Activated CD8-positive, alpha-beta memory T cell treated with anti-CD3 and anti-CD28 coated beads for 4 hours (primary cell): Measurements from ENCODE around the gene DYNLT4.
A peak's percentile ranks its signal among the peaks of the same experiment; 100 is the strongest.
"Not testable (repeated sequence)": the region's sequence is repeated elsewhere in the genome, so short reads cannot be mapped to it uniquely, and the experiment has no call there.

Experiments
- DNase-seq, 2 donors: peaks; one replicate each; pipeline ENCODE4 v3.0.0-alpha.2; 2020; ENCODE audit warnings: low read depth in 2 of 2

The DYNLT4 gene

DNA sequence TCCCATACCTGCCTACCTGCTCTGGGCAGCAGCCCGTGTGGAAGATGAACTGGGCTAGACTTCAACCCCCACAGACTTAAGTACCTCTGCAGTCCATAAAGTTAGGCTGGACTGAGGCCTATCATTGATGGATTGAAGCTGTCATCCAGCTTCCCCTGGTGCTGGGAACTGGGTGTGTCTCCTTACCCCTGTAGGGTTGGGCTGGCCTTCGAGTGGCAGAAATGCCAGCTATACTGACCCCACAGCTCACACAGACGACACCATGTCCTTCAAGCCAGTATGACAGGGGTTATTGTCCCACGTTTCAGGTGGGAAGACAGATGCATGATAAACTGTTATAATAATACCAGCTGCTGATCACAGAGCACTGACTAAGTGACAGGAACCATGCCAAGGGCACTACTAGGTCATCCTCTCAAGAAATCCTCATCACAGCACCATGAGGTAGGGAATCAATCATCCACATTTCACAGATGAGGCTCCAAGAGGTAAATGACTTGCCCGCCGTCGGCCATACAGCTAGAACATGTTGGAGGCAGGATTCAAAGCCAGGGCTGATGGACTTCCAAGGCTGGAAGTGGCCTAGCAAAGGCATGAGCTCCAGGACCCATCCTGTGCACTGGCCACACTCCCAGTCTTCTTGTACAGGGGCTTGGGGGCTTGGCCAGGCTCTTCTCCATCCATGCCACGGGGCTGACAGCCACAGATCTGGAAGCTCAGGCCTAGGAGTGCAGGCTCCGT lies 18.9 kb downstream of the DYNLT4 start, which contains the start of gene BEST4:
TSS of gene BEST4 (minus strand) at position 51 of the 741 bp plus-strand sequence. CDS start 465 bp downstream, outside the sequence.
- no peak for DNase-seq

GRCh38 chr1:44787506-44787905 lies 19.6 kb downstream of the DYNLT4 start:
- DNase-seq, result no peak

DNA sequence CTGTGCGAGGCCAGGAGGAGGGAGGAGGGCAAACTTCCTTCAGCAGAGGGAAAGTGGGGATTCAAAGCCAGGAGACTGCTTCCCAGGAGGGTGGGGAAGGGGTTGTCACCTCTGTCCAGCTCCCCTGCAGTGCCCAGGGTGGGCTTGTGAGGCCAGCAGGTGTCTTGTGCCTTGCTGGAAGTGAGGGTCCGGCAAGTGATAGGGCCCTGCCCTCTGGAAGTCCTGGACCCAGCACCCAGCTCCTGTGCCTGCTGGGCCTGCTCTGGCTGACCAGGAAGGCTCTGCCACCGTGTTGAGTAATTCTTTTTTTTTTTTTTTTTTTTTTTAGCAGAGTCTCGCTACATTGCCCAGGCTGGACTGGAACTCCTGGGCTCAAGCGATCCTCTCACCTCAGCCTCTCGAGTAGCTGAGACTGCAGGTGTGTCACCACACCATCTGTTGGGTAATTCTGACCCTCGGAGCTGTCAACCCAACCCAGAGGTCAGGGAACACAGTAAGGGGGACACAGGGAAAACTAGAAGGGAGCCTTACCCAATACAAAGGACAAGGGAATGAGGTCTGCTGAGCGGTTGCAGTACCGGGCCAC lies 20.2 kb downstream of the DYNLT4 start:
- DNase-seq, result no peak

- DNase-seq, result peak; percentile 59 to 61
These were observed 20.9 kb downstream of the DYNLT4 start for GRCh38 chr1:44786138-44786840.

GRCh38 chr1:44785501-44786137 lies 21.5 kb downstream of the DYNLT4 start:
- no peak for DNase-seq

GRCh38 chr1:44785029-44785380 lies 22.1 kb downstream of the DYNLT4 start:
- no peak for DNase-seq

DNA sequence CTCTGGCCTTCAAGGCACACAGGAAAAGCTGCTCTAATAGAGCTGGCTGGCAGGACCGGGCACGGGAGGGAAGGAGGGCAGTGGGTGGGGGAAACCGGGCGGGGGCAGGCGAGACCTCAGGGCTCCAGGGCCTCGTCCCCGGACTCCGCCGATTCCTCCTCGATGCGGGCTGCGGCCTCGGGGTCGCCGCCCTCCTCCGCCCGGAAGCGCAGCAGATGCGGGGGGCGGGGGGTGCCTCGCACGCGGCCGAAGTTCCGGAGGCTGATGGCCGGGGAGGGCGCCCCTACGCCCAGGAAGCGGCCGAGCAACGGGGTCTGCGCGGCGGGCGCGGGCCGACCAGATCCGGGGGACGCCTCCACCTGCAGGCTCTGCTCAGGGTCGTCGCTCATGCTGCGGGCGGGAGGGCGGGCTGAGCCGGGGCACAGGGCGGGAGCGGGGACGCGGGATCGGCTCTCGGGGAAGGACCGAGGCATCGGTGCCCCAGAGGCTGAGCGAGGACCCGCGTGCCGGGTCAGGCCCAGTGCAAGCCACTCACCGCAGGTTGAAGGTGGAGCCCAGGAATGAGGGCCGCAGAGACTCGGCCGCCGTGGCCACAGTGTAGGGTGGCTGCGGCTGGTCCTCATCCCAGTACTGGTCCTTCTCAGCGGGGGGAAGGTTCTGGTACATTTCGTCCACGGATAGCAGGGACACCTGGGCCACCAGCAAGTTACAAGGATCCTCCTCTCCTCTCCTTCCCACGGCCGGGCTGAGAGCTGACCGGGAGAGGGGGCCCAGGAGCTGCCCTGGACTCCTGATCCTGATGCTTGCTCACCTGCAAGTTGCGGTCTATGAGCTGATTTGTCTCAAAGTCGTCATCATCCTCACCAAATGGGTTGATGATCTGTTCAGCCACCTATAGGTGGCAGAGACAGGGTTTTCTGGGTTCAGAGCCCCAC lies 22.8 kb downstream of the DYNLT4 start:
- no peak for DNase-seq

DNA sequence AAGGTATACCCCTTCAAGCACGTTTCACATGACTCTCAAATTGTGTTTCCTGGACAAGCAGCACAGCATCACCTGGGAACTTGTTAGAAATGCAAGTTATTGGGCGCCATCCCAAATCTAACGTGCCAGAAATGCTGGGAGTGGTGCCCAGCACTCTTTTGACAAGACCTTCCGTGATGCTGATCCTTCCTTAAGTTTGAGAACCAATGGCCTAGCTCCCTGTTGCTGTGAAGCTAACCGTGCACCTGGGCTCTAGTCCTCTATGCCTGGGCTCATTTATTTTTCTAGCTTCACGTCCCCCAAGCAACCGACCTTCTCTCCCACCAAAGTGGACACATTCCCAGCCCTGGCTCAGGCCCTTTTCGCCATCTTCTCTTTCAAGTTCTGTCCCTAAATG lies 23.5 kb downstream of the DYNLT4 start:
- no peak for DNase-seq

DNA sequence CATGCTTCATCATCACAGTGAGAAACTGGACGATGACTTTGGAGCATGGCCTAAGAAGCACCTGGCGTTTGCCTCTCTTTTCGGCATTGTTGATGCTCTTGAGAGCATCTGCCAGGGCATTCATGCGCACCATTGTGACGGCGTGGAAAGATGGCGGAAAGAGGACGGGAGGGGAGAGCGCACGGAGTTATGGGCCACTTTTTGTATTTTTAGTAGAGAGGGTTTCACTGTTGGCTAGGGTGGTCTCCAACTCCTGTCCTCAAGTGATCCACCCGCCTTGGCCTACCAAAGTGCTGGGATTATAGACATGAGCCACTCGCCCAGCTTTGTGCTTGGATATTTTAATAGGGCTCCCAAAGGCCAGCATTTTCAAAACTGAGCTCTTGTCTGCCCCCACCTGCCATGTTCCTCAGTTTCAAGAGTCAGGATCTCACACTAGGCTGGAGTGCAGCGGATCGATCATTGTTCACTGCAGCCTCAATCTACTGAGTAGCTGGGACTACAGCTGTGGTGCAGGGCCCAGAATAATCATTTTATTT lies 26.5 kb downstream of the DYNLT4 start:
- no peak for DNase-seq

DNA sequence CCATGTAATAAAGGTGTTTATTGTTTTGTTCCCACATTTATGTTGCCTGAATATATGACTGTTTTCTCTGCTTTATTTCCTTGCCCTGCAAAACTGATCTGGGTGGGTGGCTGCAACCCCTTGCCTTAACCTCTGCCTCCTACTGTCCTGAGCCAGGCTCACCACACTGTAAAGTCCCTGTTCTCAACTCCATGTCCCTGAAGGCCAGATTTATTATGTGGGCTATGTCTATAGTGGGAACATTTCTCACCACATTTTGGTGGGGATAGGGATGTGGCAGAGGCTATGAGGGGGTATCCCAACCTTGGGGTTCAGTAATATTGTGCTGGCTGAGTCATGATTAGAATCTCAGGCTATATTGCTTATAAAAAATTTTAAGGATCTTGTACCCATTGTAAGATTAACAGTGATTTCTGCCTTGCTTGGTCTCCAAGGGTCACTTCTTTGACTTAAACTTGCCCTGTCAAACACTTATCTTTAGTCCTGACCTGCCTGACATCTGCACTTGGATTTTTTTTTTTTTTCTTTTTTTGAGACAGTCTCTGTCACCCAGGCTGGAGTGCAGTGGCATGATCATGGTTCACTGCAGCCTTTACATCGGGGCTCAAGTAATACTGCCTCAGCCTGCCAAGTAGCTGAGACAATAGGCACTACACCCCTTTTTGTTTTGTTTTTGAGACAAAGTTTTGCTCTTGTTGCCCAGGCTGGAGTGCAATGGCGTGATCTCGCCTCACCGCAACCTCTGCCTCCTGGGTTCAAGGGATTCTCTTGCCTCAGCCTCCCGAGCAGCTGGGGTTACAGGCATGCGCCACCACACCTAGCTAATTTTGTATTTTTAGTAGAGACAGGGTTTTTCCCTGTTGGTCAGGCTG lies 28.2 kb downstream of the DYNLT4 start:
- DNase-seq, result no peak

- no peak for DNase-seq
These were observed 29.0 kb downstream of the DYNLT4 start for GRCh38 chr1:44777969-44778635.

GRCh38 chr1:44777547-44777946 lies 29.6 kb downstream of the DYNLT4 start:
- DNase-seq, result no peak

GRCh38 chr1:44776730-44777068 lies 30.5 kb downstream of the DYNLT4 start:
- no peak for DNase-seq

DNA sequence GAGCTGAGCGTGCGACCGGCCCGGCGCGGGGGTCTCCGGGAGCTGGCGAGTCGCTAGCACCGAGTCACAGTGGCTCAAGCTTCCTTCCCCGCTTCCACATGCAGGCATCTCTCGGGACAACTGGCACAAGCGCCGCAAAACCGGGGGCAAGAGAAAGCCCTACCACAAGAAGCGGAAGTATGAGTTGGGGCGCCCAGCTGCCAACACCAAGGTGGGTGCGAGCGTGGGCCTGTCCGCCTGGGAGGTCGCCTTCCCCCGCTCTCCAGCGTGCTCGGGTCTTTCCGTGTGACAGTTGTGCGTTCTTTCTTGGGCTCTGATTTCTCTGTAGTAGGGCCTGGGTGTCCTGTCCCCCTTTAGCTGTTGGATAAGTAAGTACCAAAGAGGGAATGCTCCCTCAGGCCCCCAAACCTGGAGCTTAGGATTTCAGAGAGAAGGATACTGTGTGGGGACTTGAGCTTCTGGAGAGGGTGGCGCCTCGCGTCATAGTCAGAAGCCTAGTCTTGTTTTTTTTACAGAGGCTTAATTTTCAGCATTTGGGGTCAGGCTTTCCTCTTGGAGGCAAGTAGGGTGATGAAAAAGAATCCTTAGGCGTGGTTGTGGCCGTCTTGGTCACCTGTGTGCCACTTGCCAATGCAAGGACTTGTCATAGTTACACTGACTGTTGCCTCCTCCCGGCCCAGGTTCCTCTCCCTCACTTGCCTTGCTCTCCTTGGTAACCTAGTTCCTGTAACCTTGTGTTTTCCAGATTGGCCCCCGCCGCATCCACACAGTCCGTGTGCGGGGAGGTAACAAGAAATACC lies 31.0 kb downstream of the DYNLT4 start:
- DNase-seq, result peak in 1 of 2 donors; percentile 48

DNA sequence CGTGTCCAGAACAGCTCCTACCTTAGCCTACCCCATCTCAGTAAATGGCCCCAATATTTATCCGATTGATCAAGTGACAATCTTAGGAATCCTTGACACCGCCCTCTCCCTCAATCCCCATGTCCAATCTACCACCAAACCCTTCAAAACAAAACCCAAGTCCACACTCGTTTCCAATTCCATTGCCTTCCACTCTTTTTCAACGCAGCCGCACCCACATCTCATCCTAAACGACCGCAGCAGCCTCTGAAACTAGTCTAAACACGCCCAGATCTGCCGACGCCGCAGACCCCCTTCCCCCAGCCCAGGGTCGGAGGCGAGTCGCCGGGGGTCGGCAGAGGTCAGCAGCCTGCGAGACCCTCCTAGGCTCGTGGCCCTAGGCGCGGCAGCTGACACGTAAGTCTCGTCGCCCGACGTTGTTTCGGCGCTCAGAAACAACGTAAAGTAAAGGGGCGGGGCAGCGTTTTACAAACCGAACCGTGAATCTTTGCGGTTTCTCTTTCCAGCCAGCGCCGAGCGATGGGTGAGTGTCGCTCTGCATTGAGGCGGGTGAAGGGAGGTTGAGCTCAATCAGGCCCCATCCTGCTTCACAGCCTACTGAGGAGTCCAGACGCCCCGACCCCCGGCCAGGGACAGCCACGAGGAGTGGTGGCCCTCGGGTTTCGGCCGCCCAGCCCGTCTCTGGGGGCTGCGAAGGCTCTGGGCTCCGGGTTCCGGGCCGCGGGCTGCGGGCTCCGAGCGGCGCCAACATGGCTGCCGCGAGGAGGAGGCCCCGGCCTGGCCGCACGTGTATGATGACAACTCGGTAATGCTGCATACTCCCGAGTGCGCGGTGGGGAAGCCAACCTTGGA lies 31.8 kb downstream of the DYNLT4 start, which contains the start of gene RPS8:
TSS of gene RPS8 (plus strand) at position 463 of the 852 bp plus-strand sequence. CDS start at position 520, 57 bp downstream.
- DNase-seq, result peak; percentile 81 to 86

DNA sequence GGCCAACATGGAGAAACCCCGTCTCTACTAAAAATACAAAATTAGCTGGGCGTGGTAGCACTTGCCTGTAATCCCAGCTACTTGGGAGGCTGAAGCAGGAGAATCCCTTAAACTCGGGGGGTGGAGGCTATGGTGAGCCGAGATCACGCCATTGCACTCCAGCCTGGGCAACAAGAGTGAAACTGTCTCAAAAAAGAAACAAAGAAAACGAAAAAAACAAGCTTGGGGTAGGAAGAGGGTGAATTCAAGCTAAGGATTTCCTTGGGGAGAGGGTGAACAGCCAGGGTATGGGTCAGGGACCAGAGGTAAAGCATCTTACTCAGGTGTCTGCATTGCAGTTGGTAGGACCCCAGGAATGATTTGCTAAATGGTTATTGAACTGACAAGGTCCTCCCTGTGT lies 40.7 kb downstream of the DYNLT4 start:
- not testable (repeated sequence) for DNase-seq

GRCh38 chr1:44760876-44761275 lies 46.3 kb downstream of the DYNLT4 start:
- no peak for DNase-seq

DNA sequence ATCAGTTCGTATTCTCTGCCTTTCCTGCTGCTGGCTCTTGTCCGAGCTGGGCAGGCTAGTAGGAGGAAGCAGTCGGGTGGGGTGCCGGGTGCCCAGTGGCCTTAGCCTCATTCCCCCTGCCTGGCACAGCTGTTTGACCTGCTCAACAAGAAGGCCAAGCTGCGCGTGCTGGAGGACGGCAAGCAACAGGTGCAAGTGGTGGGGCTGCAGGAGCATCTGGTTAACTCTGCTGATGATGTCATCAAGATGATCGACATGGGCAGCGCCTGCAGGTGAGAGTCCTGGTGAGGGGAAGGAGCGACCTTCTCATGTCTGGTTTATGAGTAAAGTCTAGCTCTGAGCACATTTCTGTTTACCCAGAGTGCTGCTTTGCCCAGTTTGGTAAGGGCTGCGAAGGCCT lies 48.1 kb downstream of the DYNLT4 start:
- no peak for DNase-seq
